ENCODE data around the gene ZNF254. TPM values are rescaled to one million over a fixed set of nuclear protein-coding genes. Genes with fewer than 3 reads are reported as not detected.
A peak's percentile ranks its signal among the peaks of the same experiment; 100 is the strongest.
"Not testable (repeated sequence)": the region's sequence is repeated elsewhere in the genome, so short reads cannot be mapped to it uniquely, and the experiment has no call there.

The ZNF254 gene
- 10.1 and 19.1 TPM in 2 replicates for total RNA-seq

GRCh38 chr19:24086974-24087595 lies at the start of gene ZNF254:
ZNF254 (plus strand) TSS chr19:24087187; CDS start chr19:24087308, 121 bp downstream.
- peak; percentile 90 for DNase-seq (ENCODE audit: extremely low read depth, low read depth, low spot score)

DNA sequence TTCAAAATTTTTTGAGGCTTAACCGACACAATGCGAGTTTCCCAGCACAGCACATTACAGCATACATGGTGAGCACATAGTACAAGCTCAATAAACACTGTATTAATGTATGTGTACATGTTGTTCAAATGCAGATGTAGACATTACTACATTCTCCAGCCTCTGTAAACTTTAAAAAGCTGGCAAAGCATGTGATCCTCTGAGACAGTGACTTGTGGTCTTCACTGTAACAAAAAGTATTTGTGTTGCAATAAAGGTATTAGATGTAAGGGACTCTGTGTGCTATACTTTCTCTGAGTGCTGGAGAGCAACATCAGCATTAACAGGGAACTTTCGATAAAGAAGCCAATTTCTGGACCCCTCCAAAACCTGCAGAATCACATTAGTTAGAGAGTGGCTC lies 46.4 kb upstream of the ZNF254 start:
- DNase-seq (ENCODE audit: extremely low read depth, low read depth, low spot score): no peak

GRCh38 chr19:24041326-24041725 lies 45.7 kb upstream of the ZNF254 start:
- DNase-seq (ENCODE audit: extremely low read depth, low read depth, low spot score): not testable (repeated sequence)

DNA sequence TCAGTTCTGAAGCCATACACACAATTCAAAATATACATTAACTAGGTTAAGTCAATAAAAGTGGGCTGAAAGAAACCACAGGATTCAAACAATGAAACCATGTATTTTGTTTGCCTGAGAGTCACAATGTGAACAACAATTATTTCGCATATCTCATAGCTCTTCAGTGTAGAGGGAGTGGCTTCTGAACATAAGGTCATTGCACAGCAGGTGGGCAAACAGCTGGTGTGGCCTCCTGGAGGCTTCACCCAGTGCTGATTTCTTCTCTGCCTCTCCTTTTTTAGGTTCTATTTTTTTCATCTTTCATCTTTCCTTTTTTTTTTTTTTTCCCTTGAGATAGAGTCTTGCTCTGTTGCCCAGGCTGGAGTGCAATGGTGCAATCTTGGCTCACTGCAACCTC lies 40.4 kb upstream of the ZNF254 start:
- DNase-seq (ENCODE audit: extremely low read depth, low read depth, low spot score): no peak

GRCh38 chr19:24048261-24048660 lies 38.7 kb upstream of the ZNF254 start:
- DNase-seq (ENCODE audit: extremely low read depth, low read depth, low spot score): no peak

GRCh38 chr19:24049537-24049936 lies 37.5 kb upstream of the ZNF254 start:
- no peak for DNase-seq (ENCODE audit: extremely low read depth, low read depth, low spot score)

GRCh38 chr19:24051516-24051915 lies 35.5 kb upstream of the ZNF254 start:
- DNase-seq (ENCODE audit: extremely low read depth, low read depth, low spot score): no peak

- no peak for DNase-seq (ENCODE audit: extremely low read depth, low read depth, low spot score)
These were observed 34.2 kb upstream of the ZNF254 start for GRCh38 chr19:24052811-24053210.

- no peak for DNase-seq (ENCODE audit: extremely low read depth, low read depth, low spot score)
These were observed 33.4 kb upstream of the ZNF254 start for GRCh38 chr19:24053601-24054000.

DNA sequence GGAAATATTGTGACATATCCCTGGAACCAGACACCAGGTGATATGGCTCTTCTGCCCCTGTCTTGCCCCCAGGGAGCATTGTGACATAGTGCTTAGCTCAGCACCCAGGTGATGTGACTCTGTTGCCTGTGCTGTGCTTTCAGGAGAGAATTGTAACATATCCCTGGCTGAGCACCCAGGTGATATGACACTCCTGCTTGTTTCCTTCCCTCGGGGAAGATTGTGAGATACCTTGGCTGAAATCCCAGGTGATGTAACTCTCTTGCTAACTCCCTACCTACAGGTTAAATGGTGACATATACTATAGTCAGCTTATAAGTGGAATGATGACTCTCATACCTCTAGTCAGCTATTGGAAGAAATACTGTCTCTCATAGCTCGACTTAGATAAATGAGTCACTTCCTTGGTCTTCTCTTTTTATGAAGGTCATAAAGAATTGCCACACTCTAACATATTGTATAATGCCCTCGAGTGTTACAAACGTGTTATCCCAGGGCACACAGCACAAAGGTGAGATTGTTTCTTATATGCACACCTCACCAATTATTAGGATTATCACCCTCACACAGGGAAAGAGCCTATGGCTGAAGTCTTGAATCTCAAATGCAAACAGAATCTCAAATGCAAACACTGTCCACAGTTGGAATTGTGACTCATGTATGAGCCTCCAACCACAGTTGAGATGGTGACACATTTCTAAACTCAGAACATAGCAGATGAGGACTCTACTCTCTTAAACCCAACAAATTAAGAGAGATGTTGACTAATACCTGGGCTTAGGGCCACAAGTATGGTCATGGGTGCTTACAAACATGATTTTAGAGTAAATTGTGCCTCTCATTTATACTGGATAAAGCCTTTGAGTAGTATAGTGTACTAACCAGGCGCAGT lies 32.7 kb upstream of the ZNF254 start:
- no peak for DNase-seq (ENCODE audit: extremely low read depth, low read depth, low spot score)

DNA sequence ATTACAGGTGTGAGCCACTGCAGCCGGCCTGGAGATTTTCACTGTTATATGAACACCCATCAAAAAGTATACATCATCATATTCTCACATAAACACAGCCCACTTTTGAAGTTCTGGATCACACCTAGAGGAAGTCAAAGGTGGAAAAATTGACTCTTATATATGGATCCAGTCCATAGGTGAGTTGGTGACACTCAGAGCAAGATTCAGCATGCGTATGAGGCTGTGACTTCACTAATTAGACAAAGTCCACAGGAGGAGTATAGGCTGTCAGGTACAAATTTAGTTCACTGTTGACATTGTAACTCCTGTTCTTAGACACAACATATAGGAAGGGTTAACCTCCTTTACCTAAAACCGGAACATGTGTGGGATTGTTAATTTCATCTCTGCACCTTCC lies 31.4 kb upstream of the ZNF254 start:
- no peak for DNase-seq (ENCODE audit: extremely low read depth, low read depth, low spot score)

DNA sequence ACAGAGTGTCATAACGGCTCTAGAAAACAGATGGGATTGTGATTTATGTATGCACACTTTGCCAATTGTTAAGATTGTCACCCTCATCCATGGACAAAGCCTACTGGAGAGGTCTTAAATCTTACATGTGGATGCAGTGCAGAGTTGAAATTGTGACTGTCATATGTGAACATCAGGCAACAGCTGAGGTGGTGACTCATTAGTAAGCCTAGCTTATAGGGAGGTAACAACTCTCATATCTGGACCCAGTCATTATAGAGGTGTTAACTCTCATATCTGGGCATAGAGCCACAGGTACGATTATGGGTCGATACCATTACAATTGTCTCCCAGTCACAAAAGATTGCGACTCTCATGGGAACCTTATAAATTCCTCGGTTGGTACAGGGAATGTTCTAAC lies 29.8 kb upstream of the ZNF254 start:
- DNase-seq (ENCODE audit: extremely low read depth, low read depth, low spot score): no peak

DNA sequence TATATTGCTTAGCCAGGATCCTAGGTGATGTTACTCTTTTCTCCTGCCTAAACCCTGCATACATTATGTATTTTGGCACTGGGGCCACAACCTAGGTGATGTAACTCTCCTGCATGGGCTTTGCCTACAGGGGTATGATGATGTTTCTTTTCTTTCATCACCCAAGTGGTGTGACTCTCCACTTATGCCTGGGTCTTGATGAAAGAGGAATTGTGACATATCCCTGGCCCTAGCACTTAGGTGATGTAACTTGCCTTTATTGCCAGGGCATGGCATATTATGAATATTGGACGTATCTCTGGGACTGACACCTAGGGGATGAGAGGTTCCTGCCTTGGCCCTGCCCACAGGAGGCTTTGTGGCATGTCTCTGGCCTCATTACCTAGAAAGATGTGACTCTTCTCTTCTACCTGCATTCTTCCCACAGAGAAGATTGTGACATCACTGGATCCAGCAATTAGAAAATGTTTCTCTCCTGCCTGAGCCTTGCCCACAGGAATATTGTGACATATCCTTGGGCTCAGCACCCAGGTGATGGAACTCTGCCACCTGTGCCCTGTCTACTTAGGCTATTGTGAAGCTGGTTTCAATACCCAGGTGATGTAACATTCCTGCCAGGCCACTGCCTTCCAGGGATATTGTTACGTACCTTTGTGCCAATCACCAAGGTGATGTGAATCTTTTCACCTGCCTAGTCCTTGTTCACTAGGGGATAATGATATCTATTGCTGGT lies 27.3 kb upstream of the ZNF254 start:
- no peak for DNase-seq (ENCODE audit: extremely low read depth, low read depth, low spot score)

- no peak for DNase-seq (ENCODE audit: extremely low read depth, low read depth, low spot score)
These were observed 26.2 kb upstream of the ZNF254 start for GRCh38 chr19:24060687-24061356.

DNA sequence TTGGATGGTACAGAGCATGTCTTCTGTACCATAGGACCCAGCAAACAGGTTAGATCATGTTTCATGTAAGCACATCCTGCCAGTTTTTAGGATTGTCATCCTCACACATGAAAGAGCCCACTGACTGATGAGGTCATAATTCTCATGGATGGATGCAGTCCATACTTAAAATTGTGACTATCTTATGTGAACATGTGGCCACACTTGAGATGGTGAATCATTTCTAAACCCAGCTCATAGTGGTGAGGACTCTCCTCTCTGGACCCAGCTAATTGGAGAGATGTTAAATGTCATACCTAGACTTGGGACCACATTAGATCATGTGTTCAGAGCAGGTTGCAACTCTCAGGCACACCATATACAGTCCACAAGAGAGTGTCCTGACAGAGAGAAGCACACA lies 24.8 kb upstream of the ZNF254 start:
- DNase-seq (ENCODE audit: extremely low read depth, low read depth, low spot score): no peak

- no peak for DNase-seq (ENCODE audit: extremely low read depth, low read depth, low spot score)
These were observed 23.7 kb upstream of the ZNF254 start for GRCh38 chr19:24063295-24063694.

GRCh38 chr19:24064175-24064574 lies 22.8 kb upstream of the ZNF254 start:
- no peak for DNase-seq (ENCODE audit: extremely low read depth, low read depth, low spot score)

DNA sequence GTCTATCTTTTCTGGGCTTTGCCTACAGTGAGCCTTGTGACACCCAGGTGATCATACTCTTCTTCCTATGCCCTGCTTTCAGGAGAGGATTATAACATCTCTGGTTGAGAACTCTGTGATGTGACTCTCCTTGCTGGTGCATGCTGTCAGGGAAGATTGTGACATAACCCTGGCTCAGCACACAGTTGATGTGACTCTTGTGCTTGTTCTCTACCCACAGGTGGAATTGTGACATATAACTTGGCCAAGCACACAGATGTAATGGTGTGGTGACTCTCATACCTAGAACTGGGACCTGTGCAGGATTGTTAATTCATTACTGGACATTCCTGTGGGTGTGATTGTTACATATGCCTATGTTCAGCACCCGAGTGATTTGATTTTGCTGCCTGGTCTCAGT lies 21.7 kb upstream of the ZNF254 start:
- no peak for DNase-seq (ENCODE audit: extremely low read depth, low read depth, low spot score)

- DNase-seq (ENCODE audit: extremely low read depth, low read depth, low spot score): no peak
These were observed 21.0 kb upstream of the ZNF254 start for GRCh38 chr19:24065865-24066604.

- DNase-seq (ENCODE audit: extremely low read depth, low read depth, low spot score): no peak
These were observed 16.9 kb upstream of the ZNF254 start for GRCh38 chr19:24069905-24070657.

Measured in glomerular endothelial cell (primary cell).